ENCODE measurements around the gene PODXL2.
A peak's percentile ranks its signal among the peaks of the same experiment; 100 is the strongest.

PODXL2 gene

DNA sequence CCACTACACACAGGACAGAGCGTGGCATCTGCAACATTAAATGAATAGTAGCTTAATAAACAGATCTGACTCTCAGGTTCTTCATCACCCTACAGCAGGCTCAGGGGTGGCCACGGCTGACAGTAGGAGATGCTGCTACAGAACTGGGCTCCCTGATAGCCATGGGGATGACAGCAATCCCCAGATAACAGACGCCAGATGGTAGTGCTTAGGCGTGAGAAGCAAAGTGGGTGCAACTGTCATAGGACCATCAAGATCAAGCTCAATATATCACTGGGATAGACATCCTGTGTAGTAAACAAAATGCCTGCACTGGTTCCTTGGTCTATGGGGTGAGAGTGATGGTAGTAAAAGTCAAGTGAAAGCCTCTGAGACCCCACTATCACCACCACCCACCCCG, 35.8 kb upstream of the PODXL2 start:
- WGBS (ENCODE audit: extremely low coverage, insufficient coverage, low lambda C conversion rate), result no CpG with 5 or more reads among the region's 5 CpGs
- Histone ChIP-seq H3K79me2 (ENCODE audit: control insufficient read depth, insufficient read depth, low read length) (no peaks in the 10 kb centered on the region), H3K79me1 (ENCODE audit: low read length) (no peaks in the 10 kb centered on the region), H3K18ac (ENCODE audit: low read length) (no peak overlapping the region), H3K4me2 (ENCODE audit: low read length) (no peak overlapping the region), H3K9ac (ENCODE audit: low read length) (no peak overlapping the region), H3K4me3 (ENCODE audit: low read length) (no peak overlapping the region), H3K27me3 (ENCODE audit: insufficient read depth, low read length, poor library complexity) (no peaks in the 10 kb centered on the region), H3K4ac (ENCODE audit: low read depth, low read length) (no peak overlapping the region), H2BK120ac (ENCODE audit: low read depth, low read length) (no peak overlapping the region), H2BK5ac (ENCODE audit: low read length) (no peak overlapping the region), H3K56ac (ENCODE audit: low read length) (no peak overlapping the region), H2BK15ac (replicated peaks; ENCODE audit: low read depth) (no peak overlapping the region), H4K8ac (ENCODE audit: low read depth, low read length) (no peak overlapping the region), H3K23ac (ENCODE audit: low read length) (no peak overlapping the region), H2AK5ac (ENCODE audit: low read length) (no peak overlapping the region), H4K5ac (ENCODE audit: low read length) (no peak overlapping the region), H3K27ac (ENCODE audit: low read depth, low read length) (no peak overlapping the region), H3K36me3 (ENCODE audit: control insufficient read depth, insufficient read depth, low read length) (no peaks in the 10 kb centered on the region), H3K4me1 (ENCODE audit: control insufficient read depth, low read depth, low read length) (peaks cover 5% of the 10 kb centered on the region)
- no peak for DNase-seq

DNA sequence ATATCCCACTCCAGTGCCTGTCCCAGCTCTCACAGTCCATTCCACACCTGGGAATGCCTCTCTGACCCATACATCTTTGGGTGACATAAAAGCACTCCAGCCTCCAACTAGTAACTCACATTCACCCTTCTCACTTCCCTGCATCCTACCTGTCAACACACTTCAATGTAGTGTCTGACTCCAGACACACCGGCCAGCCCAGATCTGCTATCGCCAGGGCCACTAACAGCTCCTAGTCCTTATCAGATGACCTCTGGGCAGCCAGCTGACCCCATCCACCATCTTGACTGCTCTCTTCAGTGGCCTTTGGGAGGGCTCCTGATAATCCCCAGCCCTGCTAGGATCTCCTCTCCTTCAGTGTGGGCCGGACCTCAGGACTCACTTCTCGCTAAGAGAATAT, 33.7 kb upstream of the PODXL2 start:
- Histone ChIP-seq H4K8ac (ENCODE audit: low read depth, low read length) (no peak overlapping the region), H3K4me2 (ENCODE audit: low read length) (no peak overlapping the region), H3K4me3 (ENCODE audit: low read length) (no peak overlapping the region), H2BK5ac (ENCODE audit: low read length) (no peak overlapping the region), H3K23ac (ENCODE audit: low read length) (no peak overlapping the region), H3K79me1 (ENCODE audit: low read length) (peaks cover 6% of the 10 kb centered on the region), H3K27me3 (ENCODE audit: insufficient read depth, low read length, poor library complexity) (no peaks in the 10 kb centered on the region), H3K18ac (ENCODE audit: low read length) (no peak overlapping the region), H3K56ac (ENCODE audit: low read length) (no peak overlapping the region), H2BK15ac (replicated peaks; ENCODE audit: low read depth) (no peak overlapping the region), H3K9ac (ENCODE audit: low read length) (no peak overlapping the region), H3K4ac (ENCODE audit: low read depth, low read length) (no peak overlapping the region), H3K36me3 (ENCODE audit: control insufficient read depth, insufficient read depth, low read length) (peaks cover 4% of the 10 kb centered on the region), H4K5ac (ENCODE audit: low read length) (no peak overlapping the region), H2BK120ac (ENCODE audit: low read depth, low read length) (no peak overlapping the region), H3K27ac (ENCODE audit: low read depth, low read length) (no peak overlapping the region), H3K79me2 (ENCODE audit: control insufficient read depth, insufficient read depth, low read length) (peaks cover 19% of the 10 kb centered on the region), H2AK5ac (ENCODE audit: low read length) (no peak overlapping the region), H3K4me1 (ENCODE audit: control insufficient read depth, low read depth, low read length) (peaks cover 4% of the 10 kb centered on the region)
- no peak for DNase-seq
- WGBS (ENCODE audit: extremely low coverage, insufficient coverage, low lambda C conversion rate), result no CpG with 5 or more reads among the region's 4 CpGs

- Histone ChIP-seq H3K4me3 (ENCODE audit: low read length) (no peak overlapping the region), H2BK120ac (ENCODE audit: low read depth, low read length) (no peak overlapping the region), H3K79me1 (ENCODE audit: low read length) (peaks cover 9% of the 10 kb centered on the region), H3K79me2 (ENCODE audit: control insufficient read depth, insufficient read depth, low read length) (peaks cover 32% of the 10 kb centered on the region), H4K5ac (ENCODE audit: low read length) (no peak overlapping the region), H3K9ac (ENCODE audit: low read length) (peak overlapping the region; percentile 29), H2AK5ac (ENCODE audit: low read length) (no peak overlapping the region), H3K4me2 (ENCODE audit: low read length) (no peak overlapping the region), H3K23ac (ENCODE audit: low read length) (no peak overlapping the region), H4K8ac (ENCODE audit: low read depth, low read length) (no peak overlapping the region), H3K4me1 (ENCODE audit: control insufficient read depth, low read depth, low read length) (peaks cover 6% of the 10 kb centered on the region), H2BK15ac (replicated peaks; ENCODE audit: low read depth) (no peak overlapping the region), H3K36me3 (ENCODE audit: control insufficient read depth, insufficient read depth, low read length) (peaks cover 4% of the 10 kb centered on the region), H2BK5ac (ENCODE audit: low read length) (no peak overlapping the region), H3K4ac (ENCODE audit: low read depth, low read length) (no peak overlapping the region), H3K18ac (ENCODE audit: low read length) (no peak overlapping the region), H3K27ac (ENCODE audit: low read depth, low read length) (no peak overlapping the region), H3K56ac (ENCODE audit: low read length) (peak overlapping the region; percentile 35), H3K27me3 (ENCODE audit: insufficient read depth, low read length, poor library complexity) (no peaks in the 10 kb centered on the region)
- no peak for DNase-seq
- no CpG with 5 or more reads among the region's 12 CpGs for WGBS (ENCODE audit: extremely low coverage, insufficient coverage, low lambda C conversion rate)
Observed at GRCh38 chr3:127597020-127597771, 31.8 kb upstream of the PODXL2 start.

DNA sequence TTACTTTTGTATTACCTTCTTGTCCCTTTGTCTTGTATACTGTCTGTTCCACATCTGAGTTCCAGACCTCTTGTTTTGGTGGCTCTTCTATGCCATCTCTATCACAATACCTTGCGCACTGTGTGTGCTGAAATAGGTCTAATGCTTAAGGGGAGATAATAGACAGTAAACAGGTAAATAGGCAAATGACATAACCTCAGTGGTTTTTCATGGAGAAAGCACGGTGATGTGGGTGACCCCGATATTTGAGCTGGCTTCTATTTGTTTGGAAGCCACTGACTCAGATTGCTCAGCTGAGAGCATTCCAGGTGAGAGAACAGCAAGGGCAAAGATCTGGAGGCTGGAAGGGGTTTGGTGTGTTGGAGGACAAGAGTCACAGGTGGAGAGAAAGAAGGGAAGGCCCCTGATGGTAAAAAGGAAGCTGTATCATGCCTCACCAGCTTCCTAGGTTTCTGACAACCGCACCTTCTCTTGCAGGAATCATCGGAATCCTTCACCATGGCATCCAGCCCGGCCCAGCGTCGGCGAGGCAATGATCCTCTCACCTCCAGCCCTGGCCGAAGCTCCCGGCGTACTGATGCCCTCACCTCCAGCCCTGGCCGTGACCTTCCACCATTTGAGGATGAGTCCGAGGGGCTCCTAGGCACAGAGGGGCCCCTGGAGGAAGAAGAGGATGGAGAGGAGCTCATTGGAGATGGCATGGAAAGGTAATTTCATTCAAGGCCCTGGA, 30.0 kb upstream of the PODXL2 start:
- H3K18ac ChIP-seq (ENCODE audit: low read length), result no peak overlapping the region
- no CpG with 5 or more reads among the region's 14 CpGs for WGBS (ENCODE audit: extremely low coverage, insufficient coverage, low lambda C conversion rate)
- H2BK5ac ChIP-seq (ENCODE audit: low read length), result no peak overlapping the region
- no peak overlapping the region for H2BK15ac ChIP-seq (replicated peaks; ENCODE audit: low read depth)
- peak overlapping the region; percentile 8 for H4K5ac ChIP-seq (ENCODE audit: low read length)
- peak overlapping the region; percentile 26 for H3K4me2 ChIP-seq (ENCODE audit: low read length)
- H2BK120ac ChIP-seq (ENCODE audit: low read depth, low read length), result no peak overlapping the region
- peak overlapping the region; percentile 73 for H3K4me3 ChIP-seq (ENCODE audit: low read length)
- peak; percentile 19 for DNase-seq
- no peak overlapping the region for H4K8ac ChIP-seq (ENCODE audit: low read depth, low read length)
- H3K56ac ChIP-seq (ENCODE audit: low read length), result peak overlapping the region; percentile 92
- H2AK5ac ChIP-seq (ENCODE audit: low read length), result peak overlapping the region; percentile 15
- no peak overlapping the region for H3K23ac ChIP-seq (ENCODE audit: low read length)
- peaks cover 11% of the 10 kb centered on the region for H3K79me1 ChIP-seq (ENCODE audit: low read length)
- H3K9ac ChIP-seq (ENCODE audit: low read length), result peak overlapping the region; percentile 72
- H3K4me1 ChIP-seq (ENCODE audit: control insufficient read depth, low read depth, low read length), result peaks cover 6% of the 10 kb centered on the region
- H3K27me3 ChIP-seq (ENCODE audit: insufficient read depth, low read length, poor library complexity), result no peaks in the 10 kb centered on the region
- H3K36me3 ChIP-seq (ENCODE audit: control insufficient read depth, insufficient read depth, low read length), result peaks cover 4% of the 10 kb centered on the region
- no peak overlapping the region for H3K4ac ChIP-seq (ENCODE audit: low read depth, low read length)
- H3K27ac ChIP-seq (ENCODE audit: low read depth, low read length), result no peak overlapping the region
- H3K79me2 ChIP-seq (ENCODE audit: control insufficient read depth, insufficient read depth, low read length), result peaks cover 38% of the 10 kb centered on the region

DNA sequence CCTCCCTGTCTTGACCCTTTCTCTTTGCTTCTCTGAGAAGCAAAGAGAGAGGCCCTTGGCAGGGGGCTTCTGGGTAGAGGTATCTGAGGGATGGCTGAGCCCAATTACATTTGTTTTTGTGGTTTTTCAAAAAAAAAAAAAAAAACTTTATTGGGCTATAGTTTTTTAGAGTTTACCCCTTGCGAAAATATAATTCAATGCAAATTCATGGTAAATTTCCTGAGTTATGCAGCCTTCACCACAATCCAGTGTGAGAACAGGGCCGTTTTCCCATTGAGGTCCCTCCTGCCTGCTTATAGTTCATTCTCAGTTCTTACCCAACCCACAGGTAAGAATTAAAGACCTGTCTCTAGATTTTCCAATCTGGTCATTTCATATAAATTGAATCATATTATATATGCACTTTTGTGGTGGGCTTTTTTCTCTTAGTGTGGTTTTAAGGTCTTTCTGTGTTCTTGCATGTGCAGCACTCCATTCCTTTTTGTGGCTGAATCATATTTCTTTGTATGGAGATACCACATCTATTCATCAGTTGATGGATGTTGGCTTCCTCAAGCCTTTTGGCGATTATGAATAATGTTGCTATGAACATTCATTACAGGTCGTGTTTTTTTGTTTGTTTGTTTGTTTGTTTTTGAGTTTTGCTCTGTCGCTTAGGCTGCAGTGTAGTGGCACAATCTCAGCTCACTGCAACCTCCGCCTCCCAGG, 28.1 kb upstream of the PODXL2 start:
- Histone ChIP-seq H3K4me3 (ENCODE audit: low read length) (no peak overlapping the region), H2AK5ac (ENCODE audit: low read length) (no peak overlapping the region), H3K4me1 (ENCODE audit: control insufficient read depth, low read depth, low read length) (peaks cover 6% of the 10 kb centered on the region), H3K27ac (ENCODE audit: low read depth, low read length) (no peak overlapping the region), H3K4ac (ENCODE audit: low read depth, low read length) (no peak overlapping the region), H4K5ac (ENCODE audit: low read length) (no peak overlapping the region), H2BK15ac (replicated peaks; ENCODE audit: low read depth) (no peak overlapping the region), H3K79me1 (ENCODE audit: low read length) (peaks cover 13% of the 10 kb centered on the region), H2BK120ac (ENCODE audit: low read depth, low read length) (no peak overlapping the region), H2BK5ac (ENCODE audit: low read length) (no peak overlapping the region), H3K36me3 (ENCODE audit: control insufficient read depth, insufficient read depth, low read length) (peaks cover 9% of the 10 kb centered on the region), H3K27me3 (ENCODE audit: insufficient read depth, low read length, poor library complexity) (no peaks in the 10 kb centered on the region), H3K79me2 (ENCODE audit: control insufficient read depth, insufficient read depth, low read length) (peaks cover 38% of the 10 kb centered on the region), H3K9ac (ENCODE audit: low read length) (peak overlapping the region; percentile 45), H3K23ac (ENCODE audit: low read length) (no peak overlapping the region), H3K4me2 (ENCODE audit: low read length) (no peak overlapping the region), H3K56ac (ENCODE audit: low read length) (peak overlapping the region; percentile 61), H4K8ac (ENCODE audit: low read depth, low read length) (no peak overlapping the region), H3K18ac (ENCODE audit: low read length) (no peak overlapping the region)
- no peak for DNase-seq
- WGBS (ENCODE audit: extremely low coverage, insufficient coverage, low lambda C conversion rate), result no CpG with 5 or more reads among the region's 6 CpGs

Data from mesendoderm (in vitro differentiated cells).